Tibial nerve (tissue), 4 donors: ENCODE measurements around the gene MISP. TPM values are rescaled to one million over a fixed set of nuclear protein-coding genes. Genes with fewer than 3 reads are reported as not detected.

Experiments used
- DNase-seq, 2 donors: peaks; one replicate each; pipeline ENCODE4 v3.0.0-alpha.2; 2019; ENCODE audit warnings: low spot score in 2 of 2
- H3K27ac ChIP-seq, 4 donors: fragments of 200-600 bp; sonication (generic) in 3 of 4; one replicate each; pipeline ENCODE4 v1.5.1; 2017 to 2019; ENCODE audit warnings: mild to moderate bottlenecking in 1 of 4
- H3K27me3 ChIP-seq, 2 donors: fragments of 200-600 bp; sonication (generic) in 1 of 2; one replicate each; pipeline versions ENCODE4 v1.5.1 to v1.6.0; 2017 to 2019
- H3K36me3 ChIP-seq, 3 donors: fragments of 200-600 bp; sonication (generic); one replicate each; pipeline ENCODE4 v1.5.1; 2018 to 2019
- H3K4me1 ChIP-seq, 4 donors: fragments of 200-600 bp; sonication (generic) in 3 of 4; one replicate each; pipeline ENCODE4 v1.5.1; 2017 to 2019
- H3K4me3 ChIP-seq, 4 donors: fragments of 200-600 bp; sonication (generic) in 3 of 4; one replicate each; pipeline ENCODE4 v1.5.1; 2017 to 2019; ENCODE audit warnings: mild to moderate bottlenecking in 1 of 4, moderate library complexity in 1 of 4
- H3K9me3 ChIP-seq, 4 donors: fragments of 200-600 bp; sonication (generic) in 3 of 4; one replicate each; pipeline ENCODE4 v1.5.1; 2017 to 2019
- CTCF ChIP-seq, 5 experiments: fragments of 200-600 bp in 3 of 5; fragments of 450-650 bp in 2 of 5; sonication (generic) in 3 of 5; IDR thresholded peaks; one replicate each; pipeline ENCODE4 v1.5.1; 2016 to 2019; ENCODE audit warnings: antibody characterized with exemption in 5 of 5, mild to moderate bottlenecking in 3 of 5, moderate library complexity in 2 of 5
- EP300 ChIP-seq, 2 donors: sonication (generic); formaldehyde crosslinking; IDR thresholded peaks; one replicate each; pipeline ENCODE4 v1.6.1; 2017; ENCODE audit warnings: antibody characterized with exemption in 2 of 2, mild to moderate bottlenecking in 1 of 2
- POLR2A ChIP-seq, 2 donors: fragments of 450-650 bp; IDR thresholded peaks; one replicate each; pipeline ENCODE4 v1.6.1; 2017; ENCODE audit warnings: antibody characterized with exemption in 2 of 2, mild to moderate bottlenecking in 2 of 2, moderate library complexity in 2 of 2
- whole genome bisulfite sequencing, 2 donors: methylation state at CpG; one replicate each; pipeline ENCODE4 v1.1.5; 2018; 5-methylcytosine and 5-hydroxymethylcytosine counted together
- total RNA-seq, 4 donors: library from RNA; depleted of rRNA; stranded (reverse); fragments of >200 nt; gene quantifications; one replicate each; pipeline ENCODE4 v1.1.0, GENCODE V29; 2016

The MISP gene
- total RNA-seq, 4 donors from 2014 or later = 0.20 to 0.30 TPM; not detected in 2

GRCh38 chr19:729965-730668 lies 20.8 kb upstream of the MISP start:
- no peak for DNase-seq
- Histone ChIP-seq H3K27me3 (no peaks in the 10 kb centered on the region), H3K9me3 (no peaks in the 10 kb centered on the region), H3K27ac (no peak overlapping the region), H3K4me1 (peaks cover 0 to 22% (median 0%) of the 10 kb centered on the region in 4 donors), H3K36me3 (peaks cover 0 to 70% (median 0%) of the 10 kb centered on the region in 3 donors), H3K4me3 (no peak overlapping the region)
- 79 to 90% methylated on average over 14 of the region's 14 CpGs for WGBS, 2 donors
- no peak for TF ChIP-seq CTCF (IDR thresholded peaks at IDR 0.05)
- TF ChIP-seq POLR2A (IDR thresholded peaks at IDR 0.05) = no peak
- no peak for TF ChIP-seq EP300 (IDR thresholded peaks at IDR 0.05)

GRCh38 chr19:731000-731399 lies 19.9 kb upstream of the MISP start:
- no peak overlapping the region for H3K4me3 ChIP-seq
- no peak for DNase-seq
- no peaks in the 10 kb centered on the region for H3K27me3 ChIP-seq
- H3K36me3 ChIP-seq = peaks cover 0 to 68% (median 0%) of the 10 kb centered on the region in 3 donors
- TF ChIP-seq EP300 (IDR thresholded peaks at IDR 0.05) (no peak), POLR2A (IDR thresholded peaks at IDR 0.05) (no peak), CTCF (IDR thresholded peaks at IDR 0.05) (no peak)
- WGBS, 2 donors = 94 to 96% methylated on average over 16 of the region's 16 CpGs
- H3K9me3 ChIP-seq = no peaks in the 10 kb centered on the region
- H3K27ac ChIP-seq = no peak overlapping the region
- peaks cover 0 to 22% (median 0%) of the 10 kb centered on the region in 4 donors for H3K4me1 ChIP-seq

- no peak for DNase-seq
- no peak for TF ChIP-seq CTCF (IDR thresholded peaks at IDR 0.05)
- TF ChIP-seq EP300 (IDR thresholded peaks at IDR 0.05) = no peak
- no peak for TF ChIP-seq POLR2A (IDR thresholded peaks at IDR 0.05)
- Histone ChIP-seq H3K4me1 (peaks cover 0 to 17% (median 0%) of the 10 kb centered on the region in 4 donors), H3K4me3 (no peak overlapping the region), H3K36me3 (peaks cover 0 to 69% (median 0%) of the 10 kb centered on the region in 3 donors), H3K27me3 (no peaks in the 10 kb centered on the region), H3K9me3 (no peaks in the 10 kb centered on the region), H3K27ac (no peak overlapping the region)
- 74 to 77% methylated on average over 24 of the region's 24 CpGs for WGBS, 2 donors
Observed at GRCh38 chr19:732148-733069, 18.5 kb upstream of the MISP start.

GRCh38 chr19:734716-735115 lies 16.2 kb upstream of the MISP start:
- H3K27me3 ChIP-seq = no peaks in the 10 kb centered on the region
- 87 to 88% methylated on average over 13 of the region's 13 CpGs for WGBS, 2 donors
- TF ChIP-seq POLR2A (IDR thresholded peaks at IDR 0.05) (no peak), EP300 (IDR thresholded peaks at IDR 0.05) (no peak), CTCF (IDR thresholded peaks at IDR 0.05) (no peak)
- peaks cover 0 to 62% (median 0%) of the 10 kb centered on the region in 3 donors for H3K36me3 ChIP-seq
- H3K9me3 ChIP-seq = no peaks in the 10 kb centered on the region
- no peak for DNase-seq
- H3K27ac ChIP-seq = peak overlapping the region in 2 of 4 donors; percentile 44 to 68
- peaks cover 0 to 9% (median 0%) of the 10 kb centered on the region in 4 donors for H3K4me1 ChIP-seq
- no peak overlapping the region for H3K4me3 ChIP-seq
